SKM-1 treated with dmso at 0.1 percent for 144 hours (cell line): ENCODE results near the gene ANKRD11.
"Not testable (repeated sequence)": the region's sequence is repeated elsewhere in the genome, so short reads cannot be mapped to it uniquely, and the experiment has no call there.

ENCODE experiments used
- DNase-seq: peaks from one replicate; lab custom pipeline; 2025; ENCODE audit not compliant: unreplicated experiment; lab: John Stamatoyannopoulos, UW

Gene ANKRD11

GRCh38 chr16:89434490-89434889 lies 55.9 kb downstream of the ANKRD11 start:
- no peak for DNase-seq

- not testable (repeated sequence) for DNase-seq
Measured at GRCh38 chr16:89433363-89433984, 56.9 kb downstream of the ANKRD11 start.

- DNase-seq: no peak
Measured at GRCh38 chr16:89431630-89432029, 58.7 kb downstream of the ANKRD11 start.

DNA sequence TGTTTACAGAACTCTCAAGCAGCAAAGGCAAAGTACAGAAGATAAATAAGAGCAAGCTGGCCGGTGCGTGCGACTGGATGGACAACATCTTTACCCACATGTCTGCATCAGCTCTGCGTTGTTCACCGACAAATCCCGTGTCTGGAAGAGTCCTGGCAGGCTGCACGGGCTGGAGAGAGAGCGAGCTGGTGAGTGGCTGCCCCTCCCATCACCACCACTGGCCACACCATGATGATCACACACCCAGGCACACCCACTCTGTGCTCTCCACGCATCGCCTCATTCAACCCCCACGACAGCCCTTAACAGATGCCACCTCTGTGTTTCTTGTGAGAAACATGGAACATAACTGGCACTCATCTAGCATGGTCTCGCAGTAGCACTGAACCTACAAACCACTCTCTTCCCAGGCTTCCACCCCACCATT lies 59.2 kb downstream of the ANKRD11 start:
- DNase-seq: no peak

DNA sequence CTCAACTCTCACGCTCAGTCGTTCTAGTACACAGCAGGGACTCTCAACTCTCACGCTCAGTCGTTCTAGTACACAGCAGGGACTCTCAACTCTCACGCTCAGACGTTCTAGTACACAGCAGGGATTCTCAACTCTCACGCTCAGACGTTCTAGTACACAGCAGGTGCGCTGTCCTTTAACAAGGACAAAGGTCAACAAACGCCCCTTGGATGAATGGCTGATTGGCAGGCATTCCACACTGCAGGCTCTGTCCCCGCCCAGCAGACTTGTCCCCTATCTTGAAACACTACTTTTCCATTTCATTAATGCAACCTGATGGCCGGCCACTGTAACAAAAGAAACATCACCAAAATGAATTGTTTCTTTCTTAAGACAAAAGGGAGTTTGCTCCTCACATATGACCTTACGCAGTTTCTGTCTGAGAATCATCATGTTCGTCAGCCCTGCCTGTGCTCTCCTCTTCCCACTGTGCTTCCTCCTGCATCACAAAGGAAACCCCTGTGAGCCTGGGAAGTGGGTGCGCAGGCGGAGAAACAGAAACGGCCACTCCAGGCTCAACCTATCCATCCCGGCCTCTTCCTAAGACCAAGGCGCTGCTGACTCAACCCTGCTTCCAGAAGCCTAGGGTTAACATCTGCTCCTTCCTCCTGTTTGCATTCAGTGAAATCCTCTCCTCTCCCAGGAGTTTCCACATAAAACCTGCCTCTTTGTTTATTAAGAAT lies 59.8 kb downstream of the ANKRD11 start:
- no peak for DNase-seq

DNA sequence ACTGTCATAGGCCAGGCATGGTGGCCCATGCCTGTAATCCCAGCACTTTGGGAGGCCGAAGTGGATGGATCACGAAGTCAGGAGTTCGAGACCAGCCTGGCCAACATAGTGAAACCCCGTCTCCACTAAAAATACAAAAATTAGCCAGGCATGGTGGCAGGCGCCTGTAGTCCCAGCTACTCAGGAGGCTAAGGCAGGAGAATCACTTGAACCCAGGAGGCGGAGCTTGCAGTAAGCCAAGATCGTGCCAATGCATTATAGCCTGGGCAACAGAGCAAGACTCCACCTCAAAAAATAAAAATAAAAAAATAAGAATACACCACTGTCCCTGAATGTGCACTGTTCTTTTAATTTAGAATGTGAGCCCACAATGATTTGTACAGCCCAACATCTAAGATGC lies 61.8 kb downstream of the ANKRD11 start:
- DNase-seq: not testable (repeated sequence)

DNA sequence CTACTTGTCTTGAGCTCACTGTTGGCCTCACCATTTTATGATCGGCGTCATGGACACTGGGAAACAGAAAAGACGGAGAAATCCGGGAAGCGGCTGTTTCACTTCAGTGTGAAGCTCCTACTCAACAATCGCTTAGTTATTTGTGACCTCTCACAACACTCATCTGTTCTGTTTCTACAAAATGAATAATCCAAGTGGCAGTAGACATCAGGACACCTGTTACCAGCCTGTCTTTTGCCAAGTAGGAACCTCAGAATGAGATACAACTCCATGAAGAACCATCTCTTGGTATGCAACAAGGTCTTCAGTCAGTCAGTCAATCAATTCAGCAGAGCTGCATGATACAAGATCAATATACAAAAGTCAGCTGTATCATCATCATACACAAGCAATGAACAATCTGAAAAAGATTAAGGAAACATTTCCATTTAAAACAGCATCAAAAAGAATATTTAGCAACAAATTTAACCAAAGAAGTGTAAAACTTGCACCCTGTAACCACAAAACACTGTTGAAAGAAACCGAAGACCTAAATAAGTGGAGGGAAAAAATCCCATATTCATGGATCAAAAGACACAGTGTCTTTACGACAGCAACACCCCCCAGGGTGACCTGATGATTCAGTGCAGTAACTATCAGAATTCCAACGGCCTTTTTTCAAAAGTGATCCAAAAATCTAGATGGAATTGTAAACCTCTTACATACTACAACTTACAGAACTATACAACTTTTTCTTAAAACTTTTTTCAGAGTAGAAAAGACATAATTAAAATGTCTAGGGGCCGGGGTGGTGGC lies 63.4 kb downstream of the ANKRD11 start:
- no peak for DNase-seq

DNA sequence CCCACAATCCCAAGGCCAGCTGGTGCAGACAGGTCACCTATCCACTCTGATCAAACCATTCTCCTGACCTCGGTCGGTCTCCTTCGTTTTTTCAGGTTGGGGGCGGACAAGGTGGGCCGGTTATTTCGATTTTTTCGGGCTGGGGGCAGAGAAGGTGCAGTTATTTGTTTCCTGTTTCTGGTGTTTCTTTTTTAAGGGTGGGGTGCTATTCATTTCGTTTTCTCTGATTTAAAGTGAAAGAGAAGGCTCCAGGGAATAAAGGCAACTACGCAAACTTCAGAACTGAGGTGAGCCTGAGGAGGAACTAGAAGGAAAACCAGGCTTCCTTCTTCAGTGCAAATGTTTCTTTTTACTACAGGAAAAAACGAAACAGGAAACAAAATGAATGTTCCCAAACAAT lies 64.8 kb downstream of the ANKRD11 start:
- no peak for DNase-seq

GRCh38 chr16:89423681-89424260 lies 66.6 kb downstream of the ANKRD11 start:
- DNase-seq: no peak

DNA sequence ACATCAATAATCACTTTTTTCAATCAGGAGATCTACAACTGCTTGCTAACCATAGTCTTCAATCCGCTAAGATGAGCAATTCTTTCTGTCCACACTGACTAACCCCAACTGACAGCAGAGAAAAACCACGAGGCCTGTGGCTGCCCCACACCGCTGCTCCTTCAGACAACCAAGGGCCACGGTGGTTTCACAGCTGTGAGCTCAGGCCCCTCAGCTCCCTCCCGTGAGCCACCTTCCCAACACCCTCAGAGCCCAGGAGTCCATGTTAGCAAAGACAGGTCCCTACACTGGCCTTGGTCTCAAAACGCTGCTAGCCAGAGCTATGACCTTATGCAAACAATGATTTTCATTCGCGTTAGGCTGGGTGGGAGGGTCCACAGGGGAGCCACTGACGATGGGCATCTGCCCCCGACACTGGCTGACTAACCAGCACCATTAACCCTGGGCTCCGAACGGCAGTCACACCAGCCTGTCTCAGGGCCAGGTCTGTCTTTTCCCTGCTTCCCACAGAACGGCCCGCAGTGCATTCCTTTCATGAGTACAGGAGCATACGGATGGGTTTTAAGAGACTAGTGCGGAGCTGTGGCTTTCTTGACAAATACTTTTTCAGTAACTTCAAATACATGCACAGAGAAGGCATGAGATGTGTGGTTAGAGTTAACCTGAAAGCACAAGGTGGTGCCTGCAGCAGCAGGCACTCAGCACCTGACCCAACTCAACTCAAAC lies 67.3 kb downstream of the ANKRD11 start:
- DNase-seq: no peak

DNA sequence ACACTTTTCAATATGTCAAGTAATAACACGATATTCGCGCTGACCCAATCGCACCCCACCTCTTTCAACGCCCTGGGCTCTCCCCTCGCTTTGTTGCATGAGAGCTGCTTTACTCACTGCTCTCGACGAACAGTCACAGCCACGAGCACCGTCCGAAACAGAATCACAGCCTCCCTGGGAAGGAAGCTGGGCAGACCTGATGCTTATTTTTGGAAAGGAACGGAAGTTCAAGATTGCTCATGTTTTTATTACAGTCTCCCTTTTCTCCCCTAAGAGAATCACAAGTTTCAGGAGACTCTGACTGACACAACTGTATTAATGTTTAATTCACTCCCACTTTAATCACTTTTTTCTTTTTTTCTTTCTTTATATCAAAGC lies 67.8 kb downstream of the ANKRD11 start:
- no peak for DNase-seq

DNA sequence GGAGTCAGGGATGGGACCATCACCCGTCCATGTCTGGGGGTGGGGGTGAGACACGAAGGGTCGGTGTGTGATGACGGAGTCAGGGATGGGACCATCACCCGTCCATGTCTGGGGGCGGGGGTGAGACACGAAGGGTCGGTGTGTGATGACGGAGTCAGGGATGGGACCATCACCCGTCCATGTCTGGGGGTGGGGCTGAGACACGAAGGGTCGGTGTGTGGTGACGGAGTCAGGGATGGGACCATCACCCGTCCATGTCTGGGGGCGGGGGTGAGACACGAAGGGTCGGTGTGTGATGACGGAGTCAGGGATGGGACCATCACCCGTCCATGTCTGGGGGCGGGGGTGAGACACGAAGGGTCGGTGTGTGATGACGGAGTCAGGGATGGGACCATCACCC lies 69.1 kb downstream of the ANKRD11 start:
- not testable (repeated sequence) for DNase-seq

- DNase-seq: no peak
Measured at GRCh38 chr16:89420204-89420603, 70.2 kb downstream of the ANKRD11 start.

GRCh38 chr16:89418352-89418751 lies 72.0 kb downstream of the ANKRD11 start:
- no peak for DNase-seq

DNA sequence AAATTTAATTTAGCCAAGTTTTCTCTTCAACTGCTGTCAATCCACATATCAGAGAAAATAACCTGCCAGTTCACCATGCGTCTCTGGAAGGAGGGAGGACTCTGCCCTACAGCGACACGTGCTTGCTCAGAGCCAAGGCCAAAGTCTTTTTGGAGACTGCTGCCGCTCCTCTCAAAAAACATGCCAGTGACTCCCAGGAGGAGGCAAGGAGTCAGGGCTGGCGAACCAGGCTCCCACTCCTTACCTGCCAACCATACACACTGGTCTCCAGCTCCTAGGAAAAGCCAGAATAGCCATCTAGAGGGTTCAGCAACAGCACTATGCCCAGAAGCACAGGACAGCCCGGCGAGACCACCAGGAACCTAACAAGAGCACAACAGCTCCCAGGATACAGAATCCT lies 73.0 kb downstream of the ANKRD11 start:
- DNase-seq: no peak

DNA sequence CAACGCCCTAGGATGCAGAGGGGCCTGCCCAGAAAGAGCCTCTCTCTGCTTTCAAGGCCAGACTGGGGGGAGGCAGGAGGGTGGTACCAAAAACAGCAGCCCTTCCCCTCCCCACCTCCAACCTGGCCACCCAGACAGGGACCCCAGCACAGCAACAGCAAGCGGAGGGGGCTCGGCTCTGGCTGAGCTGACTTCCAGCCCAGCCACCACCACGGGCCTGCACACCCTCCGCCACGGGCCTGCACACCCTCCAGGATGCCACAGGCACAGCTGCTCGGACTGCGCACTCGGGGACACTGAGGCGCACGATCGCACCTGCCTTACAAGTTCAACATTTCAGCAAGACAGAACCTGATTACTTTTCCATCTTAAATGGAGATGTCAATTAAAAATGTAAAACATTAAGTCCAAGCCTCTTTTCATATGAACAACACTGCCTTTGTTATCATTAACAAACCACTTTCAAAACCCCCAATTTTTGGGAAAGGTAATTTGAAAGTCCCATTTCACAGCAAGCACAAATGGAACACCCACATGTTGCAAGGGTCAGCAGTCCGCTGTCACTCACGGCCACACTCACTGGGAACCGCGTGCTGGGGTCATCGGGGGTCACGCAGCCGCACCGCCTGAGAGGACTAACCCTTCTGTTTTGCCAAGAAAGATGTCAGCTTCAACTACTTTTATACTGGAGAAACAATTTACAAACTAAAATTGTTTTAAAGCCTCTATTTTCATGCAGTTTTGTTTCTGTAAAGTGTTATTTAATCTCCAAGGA lies 76.4 kb downstream of the ANKRD11 start:
- DNase-seq: no peak

- DNase-seq: no peak
Measured at GRCh38 chr16:89412811-89413210, 77.5 kb downstream of the ANKRD11 start.

DNA sequence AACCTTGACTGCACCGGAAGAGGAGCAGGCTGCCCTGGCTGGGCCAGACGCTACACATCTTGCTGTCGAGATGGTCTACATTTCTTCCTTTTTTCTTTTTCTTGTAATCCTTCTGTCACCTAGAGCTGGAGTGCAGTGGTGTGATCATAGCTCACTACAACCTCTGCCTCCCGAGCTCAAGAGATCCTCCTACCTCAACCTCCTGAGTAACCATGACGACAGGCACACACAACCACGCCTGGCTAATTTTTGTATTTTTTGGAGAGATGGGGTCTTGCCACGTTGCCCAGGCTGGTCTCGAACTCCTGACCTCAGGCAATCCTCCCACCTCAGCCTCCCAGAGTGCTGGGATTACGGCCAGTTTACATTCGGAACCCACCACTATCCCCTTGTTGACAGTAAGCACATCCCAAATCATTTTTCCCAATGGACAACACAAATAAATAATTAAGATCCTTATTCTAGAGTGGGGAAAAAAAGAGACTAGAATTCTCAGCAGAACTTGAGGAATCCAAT lies 79.0 kb downstream of the ANKRD11 start:
- no peak for DNase-seq

DNA sequence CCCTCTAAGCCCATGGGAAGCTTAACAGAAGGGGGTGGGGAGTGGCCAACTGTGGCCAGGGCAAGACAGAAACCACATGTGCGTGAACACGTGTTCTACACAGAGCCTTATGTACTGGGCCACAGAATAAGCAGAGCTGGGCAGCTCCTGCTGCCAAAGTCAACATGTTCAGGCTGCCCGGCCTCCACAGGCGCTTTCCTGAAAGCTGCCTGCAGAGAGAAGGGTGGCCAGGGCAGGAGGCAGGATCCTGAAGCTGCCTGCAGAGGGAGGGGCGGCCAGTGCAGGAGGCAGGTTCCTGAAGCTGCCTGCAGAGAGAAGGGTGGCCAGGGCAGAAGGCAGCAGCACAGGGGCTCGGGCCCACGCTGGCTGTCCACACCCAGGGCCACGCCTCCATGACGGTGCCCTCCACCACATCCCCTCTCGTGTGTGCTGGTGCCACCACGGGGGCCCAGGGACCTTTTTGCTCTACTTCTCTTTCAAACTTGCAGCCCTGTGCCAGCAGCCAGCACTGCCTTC lies 79.5 kb downstream of the ANKRD11 start:
- DNase-seq: no peak

DNA sequence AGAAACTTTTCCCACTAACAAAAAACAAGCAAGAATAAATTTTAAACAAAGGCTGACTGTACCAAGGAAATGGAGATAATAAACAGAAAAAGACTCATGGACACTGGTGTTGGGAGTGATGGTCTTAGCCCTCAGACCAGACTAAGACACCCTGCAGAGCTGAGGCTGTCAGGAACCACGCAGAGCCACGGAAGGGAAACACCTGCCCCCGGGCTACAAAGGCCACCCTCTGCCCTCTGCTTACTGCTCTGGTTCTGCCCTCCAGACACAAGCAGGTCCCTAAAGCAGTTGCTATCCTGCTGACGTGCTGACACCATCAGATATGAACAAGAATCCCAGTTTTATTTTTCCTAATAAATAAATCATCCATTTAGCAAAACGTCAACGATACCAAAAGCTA lies 80.0 kb downstream of the ANKRD11 start:
- DNase-seq: no peak
